Measurements from ENCODE around the gene PDZD2. TPM values are rescaled to one million over a fixed set of nuclear protein-coding genes. Genes with fewer than 3 reads are reported as not detected.
"Not testable (repeated sequence)": the region's sequence is repeated elsewhere in the genome, so short reads cannot be mapped to it uniquely, and the experiment has no call there.

PDZD2 gene
- polyA plus RNA-seq, 3 donors: 0.10 TPM; not detected in 2

DNA sequence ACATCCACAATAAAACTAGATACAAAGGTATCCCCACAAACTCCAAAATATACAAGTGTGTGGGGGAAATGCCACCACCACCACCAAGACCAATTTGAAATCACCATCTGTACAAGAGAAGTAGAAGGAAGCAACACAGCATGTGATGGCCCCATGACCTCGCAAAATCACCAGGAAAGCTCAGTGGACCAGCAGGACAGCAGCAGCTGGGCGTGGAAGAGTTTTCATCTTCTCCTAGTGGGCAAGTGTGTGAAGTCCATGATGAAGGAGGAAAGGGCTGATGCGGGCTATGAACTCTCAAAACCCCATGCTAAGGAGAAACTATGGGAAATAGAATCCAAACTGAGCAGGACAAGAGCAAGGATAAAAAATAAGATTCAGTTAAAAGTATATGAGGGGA is 477.1 kb downstream of the PDZD2 start:
- TF ChIP-seq, protein P1, sequence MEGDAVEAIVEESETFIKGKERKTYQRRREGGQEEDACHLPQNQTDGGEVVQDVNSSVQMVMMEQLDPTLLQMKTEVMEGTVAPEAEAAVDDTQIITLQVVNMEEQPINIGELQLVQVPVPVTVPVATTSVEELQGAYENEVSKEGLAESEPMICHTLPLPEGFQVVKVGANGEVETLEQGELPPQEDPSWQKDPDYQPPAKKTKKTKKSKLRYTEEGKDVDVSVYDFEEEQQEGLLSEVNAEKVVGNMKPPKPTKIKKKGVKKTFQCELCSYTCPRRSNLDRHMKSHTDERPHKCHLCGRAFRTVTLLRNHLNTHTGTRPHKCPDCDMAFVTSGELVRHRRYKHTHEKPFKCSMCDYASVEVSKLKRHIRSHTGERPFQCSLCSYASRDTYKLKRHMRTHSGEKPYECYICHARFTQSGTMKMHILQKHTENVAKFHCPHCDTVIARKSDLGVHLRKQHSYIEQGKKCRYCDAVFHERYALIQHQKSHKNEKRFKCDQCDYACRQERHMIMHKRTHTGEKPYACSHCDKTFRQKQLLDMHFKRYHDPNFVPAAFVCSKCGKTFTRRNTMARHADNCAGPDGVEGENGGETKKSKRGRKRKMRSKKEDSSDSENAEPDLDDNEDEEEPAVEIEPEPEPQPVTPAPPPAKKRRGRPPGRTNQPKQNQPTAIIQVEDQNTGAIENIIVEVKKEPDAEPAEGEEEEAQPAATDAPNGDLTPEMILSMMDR (IDR thresholded peaks at IDR 0.05): no peak
- no peaks in the 10 kb centered on the region for H3K9me3 Mint-ChIP-seq
- H3K9me3 ChIP-seq (replicated peaks in 1 of 2; ENCODE audit: control insufficient read depth in 1 of 2, insufficient read depth in 1 of 2, low read length in 2 of 2): no peaks in the 10 kb centered on the region
- H3K4me2 ChIP-seq (replicated peaks; ENCODE audit: extremely low read depth, low read length, poor library complexity, severe bottlenecking): no peak overlapping the region
- no peaks in the 10 kb centered on the region for H3K4me1 Mint-ChIP-seq
- peaks cover 53 to 85% of the 10 kb centered on the region in 2 donors for H3K36me3 ChIP-seq (replicated peaks in 1 of 2; ENCODE audit: control insufficient read depth in 1 of 2, insufficient read depth in 2 of 2, low read length in 2 of 2)
- H3K9ac ChIP-seq (ENCODE audit: insufficient read depth, low read length, poor library complexity, severe bottlenecking): no peak overlapping the region
- H3K27ac ChIP-seq (ENCODE audit: low read depth in 1 of 2, low read length in 2 of 2): no peak overlapping the region
- peaks cover 54 to 90% of the 10 kb centered on the region in 2 donors for H3K36me3 Mint-ChIP-seq
- peak overlapping the region in 4 of 7 donors; percentile 9 to 48 (median 46) for H3K27ac Mint-ChIP-seq
- intact Hi-C loops (cut with micrococcal nuclease): no loop called here
- no peak overlapping the region for H3K4me3 ChIP-seq (replicated peaks in 1 of 3; ENCODE audit: low read depth in 2 of 3, low read length in 3 of 3)
- no peak overlapping the region for H2AFZ ChIP-seq (ENCODE audit: insufficient read depth, low read depth, low read length, poor library complexity, severe bottlenecking)
- H3K27me3 ChIP-seq (ENCODE audit: control insufficient read depth in 2 of 2, insufficient read depth in 2 of 2, low read length in 2 of 2): no peaks in the 10 kb centered on the region
- peaks cover 29% of the 10 kb centered on the region for H3K79me2 ChIP-seq (ENCODE audit: insufficient read depth, low read length)
- H3K27me3 Mint-ChIP-seq (ENCODE audit: low read depth in 3 of 3): no peaks in the 10 kb centered on the region
- DNase-seq: no peak
- no CpG with 5 or more reads among the region's 3 CpGs for WGBS (ENCODE audit: insufficient coverage)
- peaks cover 42% of the 10 kb centered on the region for H4K20me1 ChIP-seq (ENCODE audit: insufficient read depth, low read length)
- H3K4me1 ChIP-seq (ENCODE audit: control insufficient read depth in 1 of 2, insufficient read depth in 2 of 2, low read length in 2 of 2): no peaks in the 10 kb centered on the region
- no peak overlapping the region for H3K4me3 Mint-ChIP-seq

DNA sequence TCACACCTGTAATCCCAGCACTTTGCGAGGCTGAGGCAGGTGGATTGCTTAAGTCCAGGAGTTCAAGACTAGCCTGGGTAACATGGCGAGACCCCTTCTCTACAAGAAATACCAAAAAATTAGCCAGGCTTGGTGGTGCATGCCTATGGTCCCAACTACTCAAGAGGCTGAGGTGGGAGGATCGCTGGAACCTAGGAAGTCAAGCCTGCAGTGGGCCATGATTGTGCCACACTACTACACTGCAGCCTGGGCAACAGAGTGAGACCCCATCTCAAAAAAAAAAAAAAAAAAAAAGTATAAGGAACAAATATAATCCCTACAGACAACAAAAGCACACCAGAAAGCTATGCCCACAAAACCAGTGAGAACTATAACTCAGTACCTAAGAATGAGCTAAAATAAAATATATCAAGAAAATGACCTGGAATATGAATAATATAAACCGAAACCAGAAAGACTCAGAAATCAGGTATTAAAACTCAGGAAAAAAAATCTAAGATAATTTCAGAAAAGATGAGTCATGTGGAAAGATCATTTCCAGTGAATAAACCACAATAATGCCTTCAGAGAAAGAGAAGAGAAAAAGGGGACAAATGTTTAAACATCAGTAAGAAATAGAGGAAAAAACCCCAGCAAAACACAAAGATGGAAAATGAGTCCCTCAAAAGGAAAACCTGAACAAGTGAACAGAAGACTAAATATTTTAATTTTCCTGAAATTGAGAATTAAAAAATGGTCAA is 477.8 kb downstream of the PDZD2 start:
- intact Hi-C loops (cut with micrococcal nuclease): no loop called here
- no peak overlapping the region for H3K4me3 Mint-ChIP-seq

DNA sequence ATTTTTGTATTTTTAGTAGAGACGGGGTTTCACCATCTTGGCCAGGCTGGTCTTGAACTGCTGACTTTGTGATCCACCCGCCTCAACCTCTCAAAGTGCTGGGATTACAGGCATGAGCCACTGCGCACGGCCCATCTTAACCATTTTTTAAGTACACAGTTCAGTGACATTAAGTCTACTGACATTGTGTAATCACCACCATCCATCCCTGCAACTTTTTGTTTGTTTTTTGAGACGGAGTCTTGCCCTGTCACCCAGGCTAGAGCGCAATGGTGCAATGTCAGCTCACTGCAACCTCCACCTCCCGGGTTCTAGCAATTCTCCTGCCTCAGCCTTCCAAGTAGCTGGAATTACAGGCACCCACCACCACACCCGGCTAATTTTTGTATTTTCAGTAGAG is 480.0 kb downstream of the PDZD2 start:
- H3K4me1 ChIP-seq (ENCODE audit: control insufficient read depth in 1 of 2, insufficient read depth in 2 of 2, low read length in 2 of 2); DNase-seq; intact Hi-C loops (cut with micrococcal nuclease); H2AFZ ChIP-seq (ENCODE audit: insufficient read depth, low read depth, low read length, poor library complexity, severe bottlenecking); H3K9me3 Mint-ChIP-seq; H3K9me3 ChIP-seq (replicated peaks in 1 of 2; ENCODE audit: control insufficient read depth in 1 of 2, insufficient read depth in 1 of 2, low read length in 2 of 2); H3K4me3 Mint-ChIP-seq; H3K27me3 Mint-ChIP-seq (ENCODE audit: low read depth in 3 of 3); H3K4me2 ChIP-seq (replicated peaks; ENCODE audit: extremely low read depth, low read length, poor library complexity, severe bottlenecking); H3K27ac ChIP-seq (ENCODE audit: low read depth in 1 of 2, low read length in 2 of 2); H3K9ac ChIP-seq (ENCODE audit: insufficient read depth, low read length, poor library complexity, severe bottlenecking); H3K4me3 ChIP-seq (replicated peaks in 1 of 3; ENCODE audit: low read depth in 2 of 3, low read length in 3 of 3); H3K4me1 Mint-ChIP-seq; H3K27me3 ChIP-seq (ENCODE audit: control insufficient read depth in 2 of 2, insufficient read depth in 2 of 2, low read length in 2 of 2): not testable (repeated sequence)
- peaks cover 54 to 90% of the 10 kb centered on the region in 2 donors for H3K36me3 Mint-ChIP-seq
- H3K79me2 ChIP-seq (ENCODE audit: insufficient read depth, low read length): peaks cover 47% of the 10 kb centered on the region
- H3K36me3 ChIP-seq (replicated peaks in 1 of 2; ENCODE audit: control insufficient read depth in 1 of 2, insufficient read depth in 2 of 2, low read length in 2 of 2): peaks cover 48 to 85% of the 10 kb centered on the region in 2 donors
- WGBS (ENCODE audit: insufficient coverage): 93% methylated on average over 5 of the region's 8 CpGs
- peaks cover 53% of the 10 kb centered on the region for H4K20me1 ChIP-seq (ENCODE audit: insufficient read depth, low read length)
- peak overlapping the region in 4 of 7 donors; percentile 9 to 49 (median 32) for H3K27ac Mint-ChIP-seq

More for the DNA sequence above, 477.8 kb downstream of the PDZD2 start:
- H3K27me3 Mint-ChIP-seq (ENCODE audit: low read depth in 3 of 3): no peaks in the 10 kb centered on the region
- H3K4me1 ChIP-seq (ENCODE audit: control insufficient read depth in 1 of 2, insufficient read depth in 2 of 2, low read length in 2 of 2): no peaks in the 10 kb centered on the region
- peaks cover 31% of the 10 kb centered on the region for H3K79me2 ChIP-seq (ENCODE audit: insufficient read depth, low read length)
- no peaks in the 10 kb centered on the region for H3K27me3 ChIP-seq (ENCODE audit: control insufficient read depth in 2 of 2, insufficient read depth in 2 of 2, low read length in 2 of 2)
- H3K4me1 Mint-ChIP-seq: no peaks in the 10 kb centered on the region
- H3K9me3 ChIP-seq (replicated peaks in 1 of 2; ENCODE audit: control insufficient read depth in 1 of 2, insufficient read depth in 1 of 2, low read length in 2 of 2): no peaks in the 10 kb centered on the region
- H3K9me3 Mint-ChIP-seq: no peaks in the 10 kb centered on the region
- TF ChIP-seq, protein P1 (IDR thresholded peaks at IDR 0.05): no peak
- H3K36me3 ChIP-seq (replicated peaks in 1 of 2; ENCODE audit: control insufficient read depth in 1 of 2, insufficient read depth in 2 of 2, low read length in 2 of 2): peaks cover 54 to 85% of the 10 kb centered on the region in 2 donors
- H2AFZ ChIP-seq (ENCODE audit: insufficient read depth, low read depth, low read length, poor library complexity, severe bottlenecking): no peak overlapping the region
- WGBS (ENCODE audit: insufficient coverage): no CpG with 5 or more reads among the region's 4 CpGs
- peaks cover 54 to 90% of the 10 kb centered on the region in 2 donors for H3K36me3 Mint-ChIP-seq
- no peak overlapping the region for H3K9ac ChIP-seq (ENCODE audit: insufficient read depth, low read length, poor library complexity, severe bottlenecking)
- H3K27ac ChIP-seq (ENCODE audit: low read depth in 1 of 2, low read length in 2 of 2): no peak overlapping the region
- H4K20me1 ChIP-seq (ENCODE audit: insufficient read depth, low read length): peaks cover 42% of the 10 kb centered on the region
- H3K4me2 ChIP-seq (replicated peaks; ENCODE audit: extremely low read depth, low read length, poor library complexity, severe bottlenecking): no peak overlapping the region
- no peak overlapping the region for H3K4me3 ChIP-seq (replicated peaks in 1 of 3; ENCODE audit: low read depth in 2 of 3, low read length in 3 of 3)
- DNase-seq: no peak
- peak overlapping the region in 3 of 7 donors; percentile 7 to 12 (median 10) for H3K27ac Mint-ChIP-seq

Measured in CD14-positive monocyte (primary cell).